ENCODE measurements around the gene XRCC1. TPM values are rescaled to one million over a fixed set of nuclear protein-coding genes. Genes with fewer than 3 reads are reported as not detected.

The XRCC1 gene
- total and polyA plus RNA-seq, 9 of the 15 experiments (the other 6 are each of a cell fraction or from before 2014, with no cell fraction given) = 1.5 to 36.9 (median 24.9) TPM

GRCh38 chr19:43619262-43620060 lies 44.1 kb upstream of the XRCC1 start, which contains the start of gene ZNF428 (continued):
- TF ChIP-seq NKRF (IDR thresholded peaks at IDR 0.05; ENCODE audit: borderline replicate concordance) = no peak
- peak in 1 of 2 experiments; percentile 100; a peak in 2 of 4 replicates for TF ChIP-seq ZNF639 (CRISPR knock-in tag; conservative IDR thresholded peaks at IDR 0.05 in 1 of 2, IDR thresholded peaks at IDR 0.05 in 1 of 2)
- TF ChIP-seq ARID3B (CRISPR knock-in tag; IDR thresholded peaks at IDR 0.05; ENCODE audit: borderline replicate concordance) = peak; percentile 80; the same call in 1 of the 2 replicates
- no peak for TF ChIP-seq ETV1 (tag; conservative IDR thresholded peaks at IDR 0.05; ENCODE audit: low read depth)
- no peak for TF ChIP-seq HDGF (IDR thresholded peaks at IDR 0.05)
- no peak for TF ChIP-seq RERE (CRISPR knock-in tag; IDR thresholded peaks at IDR 0.05; ENCODE audit: borderline replicate concordance)
- TF ChIP-seq RB1 (IDR thresholded peaks at IDR 0.05; ENCODE audit: low read depth) = peak; percentile 63
- TF ChIP-seq NRF1 (conservative IDR thresholded peaks at IDR 0.05 in 1 of 2, IDR thresholded peaks at IDR 0.05 in 1 of 2) = peak; percentile 97
- TF ChIP-seq, protein P1, sequence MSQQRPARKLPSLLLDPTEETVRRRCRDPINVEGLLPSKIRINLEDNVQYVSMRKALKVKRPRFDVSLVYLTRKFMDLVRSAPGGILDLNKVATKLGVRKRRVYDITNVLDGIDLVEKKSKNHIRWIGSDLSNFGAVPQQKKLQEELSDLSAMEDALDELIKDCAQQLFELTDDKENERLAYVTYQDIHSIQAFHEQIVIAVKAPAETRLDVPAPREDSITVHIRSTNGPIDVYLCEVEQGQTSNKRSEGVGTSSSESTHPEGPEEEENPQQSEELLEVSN (IDR thresholded peaks at IDR 0.05; ENCODE audit: borderline replicate concordance in 1 of 2, extremely low read depth in 1 of 2, insufficient read depth in 1 of 2, insufficient read length in 1 of 2, low read depth in 1 of 2, low read length in 1 of 2, poor library complexity in 1 of 2, severe bottlenecking in 1 of 2) = peak in 1 of 2 experiments; percentile 55
- TF ChIP-seq TRIM28 (IDR thresholded peaks at IDR 0.05) = no peak
- TF ChIP-seq NR1H2 (CRISPR knock-in tag; IDR thresholded peaks at IDR 0.05) = no peak
- no peak for TF ChIP-seq ZNF507 (tag; conservative IDR thresholded peaks at IDR 0.05)
- TF ChIP-seq RFX5 (IDR thresholded peaks at IDR 0.05; ENCODE audit: low read depth, low read length) = no peak
